ENCODE measurements around the gene UNC5C. TPM values are rescaled to one million over a fixed set of nuclear protein-coding genes. Genes with fewer than 3 reads are reported as not detected.

UNC5C gene
- polyA plus RNA-seq, 1 donor (not counting 4 experiments of a cell fraction or from before 2014, with no cell fraction given) = not detected

DNA sequence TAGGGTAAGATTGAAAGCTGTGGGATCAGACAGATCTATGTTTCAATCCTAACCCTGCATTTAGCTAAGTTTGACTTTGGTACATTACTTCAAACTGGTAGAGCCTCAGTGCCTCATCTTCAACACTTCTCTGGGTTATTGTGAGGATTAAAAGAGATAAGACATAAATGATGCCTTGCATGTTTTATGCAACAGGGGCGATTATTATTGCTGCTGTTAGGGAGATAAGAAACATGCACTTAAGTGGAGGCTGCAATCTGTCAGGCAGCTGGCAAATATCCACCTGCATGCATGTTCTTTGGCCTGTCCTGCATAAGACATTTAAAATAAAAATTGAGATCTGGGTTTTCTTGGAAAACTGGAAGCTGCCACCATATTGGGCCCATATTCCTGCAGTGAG lies 24.6 kb downstream of the UNC5C start:
- H2AFZ ChIP-seq (ENCODE audit: control insufficient read depth, low read length) = no peak overlapping the region
- no peak overlapping the region for H3K4me3 ChIP-seq (ENCODE audit: control insufficient read depth in 2 of 3, extremely low read depth in 1 of 3, insufficient read depth in 2 of 3, low read depth in 1 of 3, low read length in 3 of 3)
- no peak overlapping the region for H3K4me2 ChIP-seq (ENCODE audit: control insufficient read depth, extremely low read depth, insufficient read depth, low read depth, low read length)
- no peak overlapping the region for H3K9ac ChIP-seq (ENCODE audit: control insufficient read depth, extremely low read depth, insufficient read depth, low read length)
- TF ChIP-seq EZH2 (IDR thresholded peaks at IDR 0.05; ENCODE audit: low read length) = no peak
- TF ChIP-seq, protein P1, sequence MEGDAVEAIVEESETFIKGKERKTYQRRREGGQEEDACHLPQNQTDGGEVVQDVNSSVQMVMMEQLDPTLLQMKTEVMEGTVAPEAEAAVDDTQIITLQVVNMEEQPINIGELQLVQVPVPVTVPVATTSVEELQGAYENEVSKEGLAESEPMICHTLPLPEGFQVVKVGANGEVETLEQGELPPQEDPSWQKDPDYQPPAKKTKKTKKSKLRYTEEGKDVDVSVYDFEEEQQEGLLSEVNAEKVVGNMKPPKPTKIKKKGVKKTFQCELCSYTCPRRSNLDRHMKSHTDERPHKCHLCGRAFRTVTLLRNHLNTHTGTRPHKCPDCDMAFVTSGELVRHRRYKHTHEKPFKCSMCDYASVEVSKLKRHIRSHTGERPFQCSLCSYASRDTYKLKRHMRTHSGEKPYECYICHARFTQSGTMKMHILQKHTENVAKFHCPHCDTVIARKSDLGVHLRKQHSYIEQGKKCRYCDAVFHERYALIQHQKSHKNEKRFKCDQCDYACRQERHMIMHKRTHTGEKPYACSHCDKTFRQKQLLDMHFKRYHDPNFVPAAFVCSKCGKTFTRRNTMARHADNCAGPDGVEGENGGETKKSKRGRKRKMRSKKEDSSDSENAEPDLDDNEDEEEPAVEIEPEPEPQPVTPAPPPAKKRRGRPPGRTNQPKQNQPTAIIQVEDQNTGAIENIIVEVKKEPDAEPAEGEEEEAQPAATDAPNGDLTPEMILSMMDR (optimal IDR thresholded peaks at IDR 0.05 in 1 of 3, IDR thresholded peaks at IDR 0.05 in 1 of 3, conservative IDR thresholded peaks at IDR 0.05 in 1 of 3; ENCODE audit: extremely low read depth in 1 of 3, insufficient read depth in 2 of 3, low read length in 3 of 3) = no peak
- H3K79me2 ChIP-seq (ENCODE audit: control insufficient read depth, insufficient read depth, low read length) = no peaks in the 10 kb centered on the region
- dilution Hi-C loops (cut with MboI; ENCODE audit: extremely low pct_ligation_motif_present, low sequenced_read_pairs) = no loop called here
- H3K27ac ChIP-seq (ENCODE audit: control insufficient read depth, insufficient read depth, low read length) = no peak overlapping the region
- H3K27me3 ChIP-seq (ENCODE audit: control insufficient read depth, extremely low read depth, insufficient read depth, low read length) = no peaks in the 10 kb centered on the region
- no peak for FAIRE-seq
- H3K4me1 ChIP-seq (ENCODE audit: control insufficient read depth, extremely low read depth, insufficient read depth, low read length) = no peaks in the 10 kb centered on the region
- DNase-seq (ENCODE audit: low read depth, low spot score) = no peak
- no peaks in the 10 kb centered on the region for H3K36me3 ChIP-seq (ENCODE audit: control insufficient read depth in 2 of 2, extremely low read depth in 1 of 2, insufficient read depth in 2 of 2, low read length in 2 of 2)
- no peaks in the 10 kb centered on the region for H4K20me1 ChIP-seq (ENCODE audit: control insufficient read depth, extremely low read depth, insufficient read depth, low read length)
- no peaks in the 10 kb centered on the region for H3K9me1 ChIP-seq (ENCODE audit: control insufficient read depth, extremely low read depth, insufficient read depth, low read length)
- H3K9me3 ChIP-seq (ENCODE audit: control insufficient read depth, low read depth, low read length) = no peaks in the 10 kb centered on the region

DNA sequence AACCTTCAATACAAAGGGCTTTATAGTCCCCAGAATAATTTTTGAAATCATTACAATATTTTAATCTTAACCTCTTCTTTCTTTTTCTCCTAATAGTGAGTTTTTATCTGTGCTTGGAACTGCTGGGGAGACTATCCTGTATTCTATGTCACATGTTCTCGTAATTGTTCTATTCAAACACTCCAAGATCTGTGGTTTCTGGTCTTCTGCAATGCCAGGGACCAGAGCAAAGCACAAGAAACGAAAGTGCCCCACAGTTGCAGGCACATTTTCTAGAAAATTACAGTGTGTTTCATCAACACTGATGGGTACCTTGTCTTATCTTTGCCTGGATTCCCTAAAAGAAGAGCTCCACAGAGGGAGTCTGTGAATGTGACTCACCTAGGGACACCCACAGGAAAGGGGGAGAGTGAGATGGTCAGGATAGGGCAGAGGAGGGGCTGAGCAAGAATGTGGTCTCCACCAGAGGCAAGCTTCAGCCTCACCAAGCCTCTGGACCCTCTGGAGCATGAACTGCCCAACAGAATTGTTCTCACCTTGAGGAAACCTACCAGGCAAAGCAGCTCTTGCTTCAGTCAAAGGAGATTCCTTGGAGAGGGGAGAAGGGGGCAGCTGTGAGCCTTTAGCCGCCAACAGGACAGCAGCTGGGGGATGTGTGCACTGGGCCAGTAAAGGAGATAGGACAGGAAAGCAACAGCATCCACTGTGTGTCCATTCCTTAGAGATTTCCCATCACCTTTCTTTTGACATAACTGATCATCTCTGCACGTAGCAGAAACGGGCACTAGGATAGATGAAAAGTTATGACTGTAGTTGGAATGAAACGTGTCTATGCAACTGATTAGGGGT lies 25.9 kb downstream of the UNC5C start:
- TF ChIP-seq, protein P1 (optimal IDR thresholded peaks at IDR 0.05 in 1 of 3, IDR thresholded peaks at IDR 0.05 in 1 of 3, conservative IDR thresholded peaks at IDR 0.05 in 1 of 3; ENCODE audit: extremely low read depth in 1 of 3, insufficient read depth in 2 of 3, low read length in 3 of 3) = no peak
- TF ChIP-seq EZH2 (IDR thresholded peaks at IDR 0.05; ENCODE audit: low read length) = no peak
- H3K4me1 ChIP-seq (ENCODE audit: control insufficient read depth, extremely low read depth, insufficient read depth, low read length) = no peaks in the 10 kb centered on the region
- no peaks in the 10 kb centered on the region for H3K79me2 ChIP-seq (ENCODE audit: control insufficient read depth, insufficient read depth, low read length)
- no peaks in the 10 kb centered on the region for H3K27me3 ChIP-seq (ENCODE audit: control insufficient read depth, extremely low read depth, insufficient read depth, low read length)
- no peak overlapping the region for H2AFZ ChIP-seq (ENCODE audit: control insufficient read depth, low read length)
- no peaks in the 10 kb centered on the region for H3K36me3 ChIP-seq (ENCODE audit: control insufficient read depth in 2 of 2, extremely low read depth in 1 of 2, insufficient read depth in 2 of 2, low read length in 2 of 2)
- dilution Hi-C loops (cut with MboI; ENCODE audit: extremely low pct_ligation_motif_present, low sequenced_read_pairs) = no loop called here
- H3K9ac ChIP-seq (ENCODE audit: control insufficient read depth, extremely low read depth, insufficient read depth, low read length) = no peak overlapping the region
- H3K9me1 ChIP-seq (ENCODE audit: control insufficient read depth, extremely low read depth, insufficient read depth, low read length) = no peaks in the 10 kb centered on the region
- no peaks in the 10 kb centered on the region for H3K9me3 ChIP-seq (ENCODE audit: control insufficient read depth, low read depth, low read length)
- H3K27ac ChIP-seq (ENCODE audit: control insufficient read depth, insufficient read depth, low read length) = no peak overlapping the region
- FAIRE-seq (no peak), DNase-seq (ENCODE audit: low read depth, low spot score) (no peak)
- H3K4me3 ChIP-seq (ENCODE audit: control insufficient read depth in 2 of 3, extremely low read depth in 1 of 3, insufficient read depth in 2 of 3, low read depth in 1 of 3, low read length in 3 of 3) = no peak overlapping the region
- H3K4me2 ChIP-seq (ENCODE audit: control insufficient read depth, extremely low read depth, insufficient read depth, low read depth, low read length) = no peak overlapping the region
- no peaks in the 10 kb centered on the region for H4K20me1 ChIP-seq (ENCODE audit: control insufficient read depth, extremely low read depth, insufficient read depth, low read length)

Measured in keratinocyte (primary cell).